SK-N-SH (cell line): ENCODE data around the gene EIF6.

ENCODE experiments used
- CTCF ChIP-seq: fragments of 200-600 bp; sonication (generic); IDR thresholded peaks from 2 replicates; pipeline ENCODE4 v1.6.1; 2017; ENCODE audit warnings: antibody characterized with exemption, mild to moderate bottlenecking, moderate library complexity
- EP300 ChIP-seq, 2 experiments: IDR thresholded peaks; 2 replicates each; pipeline versions ENCODE4 v1.4.0 to v1.6.1; 2012; ENCODE audit warnings: borderline replicate concordance in 1 of 2, low read depth in 1 of 2, low read length in 1 of 2
- EZH2phosphoT487 ChIP-seq: fragments of 200-600 bp; sonication (generic); IDR thresholded peaks from 2 replicates; pipeline ENCODE4 v1.6.1; 2017; ENCODE audit warnings: low read depth, mixed run types, mild to moderate bottlenecking, antibody characterized with exemption, moderate library complexity, borderline replicate concordance
- FOSL2 ChIP-seq: IDR thresholded peaks from 2 replicates; pipeline ENCODE4 v1.4.0; 2012; ENCODE audit warnings: low read depth, mild to moderate bottlenecking, moderate library complexity, borderline replicate concordance
- FOXM1 ChIP-seq: IDR thresholded peaks from 2 replicates; pipeline ENCODE4 v1.4.0; 2012; ENCODE audit warnings: low read depth, mild to moderate bottlenecking
- MAX ChIP-seq: IDR thresholded peaks from 2 replicates; pipeline ENCODE4 v1.4.0; 2012; ENCODE audit warnings: low read depth
- POLR2AphosphoS5 ChIP-seq: IDR thresholded peaks from 2 replicates; pipeline ENCODE4 v1.6.1; 2012; ENCODE audit warnings: low read depth, low read length
- RAD21 ChIP-seq: IDR thresholded peaks from 2 replicates; pipeline ENCODE4 v1.6.1; 2012; ENCODE audit warnings: mild to moderate bottlenecking, low read length
- RCOR1 ChIP-seq: fragments of 150-350 bp; IDR thresholded peaks from 2 replicates; pipeline ENCODE4 v1.6.1; 2017; ENCODE audit warnings: antibody characterized with exemption, low read length
- RXRA ChIP-seq: IDR thresholded peaks from 2 replicates; pipeline ENCODE4 v1.4.0; 2012; ENCODE audit warnings: low read depth, mild to moderate bottlenecking, borderline replicate concordance
- SIN3A ChIP-seq: IDR thresholded peaks from 2 replicates; pipeline ENCODE4 v1.6.1; 2012; ENCODE audit warnings: low read depth, mild to moderate bottlenecking, low read length, moderate library complexity, borderline replicate concordance
- TAF1 ChIP-seq: IDR thresholded peaks from 2 replicates; pipeline ENCODE4 v1.6.1; 2012; ENCODE audit warnings: low read depth, mild to moderate bottlenecking, low read length, moderate library complexity, borderline replicate concordance
- YY1 ChIP-seq: IDR thresholded peaks from 2 replicates; pipeline ENCODE4 v1.4.0; 2012; ENCODE audit warnings: low read depth, mild to moderate bottlenecking
- TF ChIP-seq, protein P1 (sequence below): IDR thresholded peaks from 2 replicates; pipeline ENCODE4 v1.4.0; 2012; ENCODE audit warnings: low read depth, borderline replicate concordance

DNA sequence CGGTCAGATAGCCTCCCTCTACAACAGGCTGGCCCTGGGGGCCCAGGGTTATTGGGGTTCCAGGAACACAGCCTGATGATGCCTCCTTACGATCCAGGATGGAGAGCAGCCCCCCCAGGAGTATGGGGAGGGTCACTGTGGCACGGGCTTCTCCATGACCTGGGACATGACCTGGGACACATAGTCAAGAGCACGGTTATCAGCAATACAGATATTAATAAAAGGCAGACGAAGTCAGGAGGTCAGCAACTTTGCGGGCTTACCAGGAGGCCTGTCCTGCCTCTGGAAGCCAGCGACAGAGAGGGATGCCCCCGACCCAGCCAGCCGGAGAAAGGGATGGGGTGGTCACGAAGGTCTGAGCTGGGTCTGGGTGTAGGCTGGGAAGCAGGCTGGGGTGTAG, 7.4 kb downstream of the EIF6 start:
- TF ChIP-seq SIN3A (no peak), CTCF (no peak), RAD21 (no peak), POLR2AphosphoS5 (no peak), EP300 (IDR thresholded peaks at IDR 0.05; ENCODE audit: borderline replicate concordance in 1 of 2, low read depth in 1 of 2, low read length in 1 of 2) (no peak), RXRA (no peak), RCOR1 (no peak), EZH2phosphoT487 (no peak), YY1 (no peak), FOXM1 (no peak), MAX (no peak), TAF1 (no peak), FOSL2 (no peak)
- TF ChIP-seq, protein P1, sequence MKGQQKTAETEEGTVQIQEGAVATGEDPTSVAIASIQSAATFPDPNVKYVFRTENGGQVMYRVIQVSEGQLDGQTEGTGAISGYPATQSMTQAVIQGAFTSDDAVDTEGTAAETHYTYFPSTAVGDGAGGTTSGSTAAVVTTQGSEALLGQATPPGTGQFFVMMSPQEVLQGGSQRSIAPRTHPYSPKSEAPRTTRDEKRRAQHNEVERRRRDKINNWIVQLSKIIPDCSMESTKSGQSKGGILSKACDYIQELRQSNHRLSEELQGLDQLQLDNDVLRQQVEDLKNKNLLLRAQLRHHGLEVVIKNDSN, result no peak
